ENCODE measurements around the gene HORMAD2. TPM values are rescaled to one million over a fixed set of nuclear protein-coding genes. Genes with fewer than 3 reads are reported as not detected.

HORMAD2 gene
- polyA plus RNA-seq, 2 of the 4 experiments (the other 2 are of a cell fraction): not detected

- TF ChIP-seq NFE2L2 (conservative IDR thresholded peaks at IDR 0.05; ENCODE audit: low read length) (no peak), FOSL2 (IDR thresholded peaks at IDR 0.05) (peak; percentile 47; the same call in 1 of the 2 replicates), FOSL2 (CRISPR knock-in tag; IDR thresholded peaks at IDR 0.05) (peak; percentile 90)
These were observed 125.2 kb downstream of the HORMAD2 start (continued) for GRCh38 chr22:30205281-30206115.

- Histone ChIP-seq H3K4me2 (peak overlapping the region; percentile 69), H3K4me1 (peaks cover 78% of the 10 kb centered on the region)
- peak; percentile 63 for FAIRE-seq
These were observed 126.7 kb downstream of the HORMAD2 start for GRCh38 chr22:30206944-30207343.

More at GRCh38 chr22:30206944-30207343, 126.7 kb downstream of the HORMAD2 start:
- TF ChIP-seq JUNB (IDR thresholded peaks at IDR 0.05) (peak; percentile 89), BCL3 (IDR thresholded peaks at IDR 0.05) (peak; percentile 54; the same call in 1 of the 3 replicates), HDAC2 (IDR thresholded peaks at IDR 0.05) (no peak), FOSB (CRISPR knock-in tag; IDR thresholded peaks at IDR 0.05) (no peak), RAD21 (conservative IDR thresholded peaks at IDR 0.05 in 1 of 2, IDR thresholded peaks at IDR 0.05 in 1 of 2) (peak in 1 of 2 experiments; percentile 52; a peak in 4 of 5 replicates), FOSL2 (IDR thresholded peaks at IDR 0.05) (peak; percentile 81), FOSL2 (CRISPR knock-in tag; IDR thresholded peaks at IDR 0.05) (peak; percentile 96), FOXS1 (CRISPR knock-in tag; IDR thresholded peaks at IDR 0.05) (peak; percentile 77), MAX (IDR thresholded peaks at IDR 0.05) (peak; percentile 95), CEBPB (IDR thresholded peaks at IDR 0.05) (peak; percentile 69 to 86), GATA3 (IDR thresholded peaks at IDR 0.05; ENCODE audit: borderline replicate concordance) (peak; percentile 99), ATOH8 (CRISPR knock-in tag; IDR thresholded peaks at IDR 0.05; ENCODE audit: low read depth) (peak; percentile 81), CBX8 (IDR thresholded peaks at IDR 0.05) (no peak), TP53 (CRISPR knock-in tag; IDR thresholded peaks at IDR 0.05) (no peak), EHF (CRISPR knock-in tag; IDR thresholded peaks at IDR 0.05) (peak; percentile 86), SMC3 (IDR thresholded peaks at IDR 0.05) (peak; percentile 28; the same call in 1 of the 3 replicates), ESRRA (IDR thresholded peaks at IDR 0.05; ENCODE audit: borderline replicate concordance, low read length) (no peak), MYC (IDR thresholded peaks at IDR 0.05; ENCODE audit: borderline replicate concordance, low read length) (no peak), E2F6 (IDR thresholded peaks at IDR 0.05; ENCODE audit: borderline replicate concordance, low read depth) (peak; percentile 72; the same call in 1 of the 2 replicates), PBX3 (IDR thresholded peaks at IDR 0.05) (peak; percentile 89), JUN (IDR thresholded peaks at IDR 0.05) (peak; percentile 84 to 94; a peak in 4 of 5 replicates), ZSCAN20 (CRISPR knock-in tag; IDR thresholded peaks at IDR 0.05) (peak; percentile 79; the same call in 1 of the 2 replicates), HOXB5 (CRISPR knock-in tag; IDR thresholded peaks at IDR 0.05) (peak; percentile 73; the same call in 1 of the 2 replicates), HEYL (CRISPR knock-in tag; IDR thresholded peaks at IDR 0.05) (no peak), EP300 (IDR thresholded peaks at IDR 0.05) (peak; percentile 94 to 98; a peak in 4 of 5 replicates), NPAS2 (CRISPR knock-in tag; IDR thresholded peaks at IDR 0.05; ENCODE audit: borderline replicate concordance) (no peak), MAZ (IDR thresholded peaks at IDR 0.05; ENCODE audit: borderline replicate concordance, low read depth, low read length) (no peak), RARB (CRISPR knock-in tag; IDR thresholded peaks at IDR 0.05) (peak; percentile 85; the same call in 1 of the 2 replicates), HOXB13 (CRISPR knock-in tag; IDR thresholded peaks at IDR 0.05; ENCODE audit: low read depth) (peak; percentile 82), ZC3H11A (IDR thresholded peaks at IDR 0.05) (no peak)
- ChIA-PET POLR2A (interaction anchor here (5.2 kb wide), 1 partner anchor 11 kb away, joined by 47 read pairs; no protein-coding TSS in a partner anchor), CTCF (interaction anchor here (1.0 to 2.8 kb wide), 5 partner anchors 29 to 118 kb away, joined by 3 to 8 read pairs (median 3); no protein-coding TSS in a partner anchor)
- DNase-seq (ENCODE audit: low read depth in 1 of 2, low spot score in 1 of 2) (peak; percentile 80 to 97), ATAC-seq (peak; percentile 59 to 65)
- peak overlapping the region; percentile 95 to 100 for H3K27ac ChIP-seq
- H3K9me3 ChIP-seq: peaks cover 8% of the 10 kb centered on the region; the same call in 2 of the 3 replicates
- H3K4me3 ChIP-seq: no peak overlapping the region
- 4% methylated on average over 13 of the region's 16 CpGs for WGBS (ENCODE audit: missing lambda C conversion rate)

Measured in A549 (cell line).